Tibial nerve (tissue), 4 donors: ENCODE measurements around the gene GNAQ. TPM values are rescaled to one million over a fixed set of nuclear protein-coding genes. Genes with fewer than 3 reads are reported as not detected.

Experiments
- DNase-seq, 2 donors: peaks; one replicate each; pipeline ENCODE4 v3.0.0-alpha.2; 2019; ENCODE audit warnings: low spot score in 2 of 2
- H3K27ac ChIP-seq, 4 donors: fragments of 200-600 bp; sonication (generic) in 3 of 4; one replicate each; pipeline ENCODE4 v1.5.1; 2017 to 2019; ENCODE audit warnings: mild to moderate bottlenecking in 1 of 4
- H3K27me3 ChIP-seq, 2 donors: fragments of 200-600 bp; sonication (generic) in 1 of 2; one replicate each; pipeline versions ENCODE4 v1.5.1 to v1.6.0; 2017 to 2019
- H3K36me3 ChIP-seq, 3 donors: fragments of 200-600 bp; sonication (generic); one replicate each; pipeline ENCODE4 v1.5.1; 2018 to 2019
- H3K4me1 ChIP-seq, 4 donors: fragments of 200-600 bp; sonication (generic) in 3 of 4; one replicate each; pipeline ENCODE4 v1.5.1; 2017 to 2019
- H3K4me3 ChIP-seq, 4 donors: fragments of 200-600 bp; sonication (generic) in 3 of 4; one replicate each; pipeline ENCODE4 v1.5.1; 2017 to 2019; ENCODE audit warnings: mild to moderate bottlenecking in 1 of 4, moderate library complexity in 1 of 4
- H3K9me3 ChIP-seq, 4 donors: fragments of 200-600 bp; sonication (generic) in 3 of 4; one replicate each; pipeline ENCODE4 v1.5.1; 2017 to 2019
- CTCF ChIP-seq, 5 experiments: fragments of 200-600 bp in 3 of 5; fragments of 450-650 bp in 2 of 5; sonication (generic) in 3 of 5; IDR thresholded peaks; one replicate each; pipeline ENCODE4 v1.5.1; 2016 to 2019; ENCODE audit warnings: antibody characterized with exemption in 5 of 5, mild to moderate bottlenecking in 3 of 5, moderate library complexity in 2 of 5
- EP300 ChIP-seq, 2 donors: sonication (generic); formaldehyde crosslinking; IDR thresholded peaks; one replicate each; pipeline ENCODE4 v1.6.1; 2017; ENCODE audit warnings: antibody characterized with exemption in 2 of 2, mild to moderate bottlenecking in 1 of 2
- POLR2A ChIP-seq, 2 donors: fragments of 450-650 bp; IDR thresholded peaks; one replicate each; pipeline ENCODE4 v1.6.1; 2017; ENCODE audit warnings: antibody characterized with exemption in 2 of 2, mild to moderate bottlenecking in 2 of 2, moderate library complexity in 2 of 2
- WGBS, 2 donors: methylation state at CpG; one replicate each; pipeline ENCODE4 v1.1.5; 2018; 5-methylcytosine and 5-hydroxymethylcytosine counted together
- total RNA-seq, 4 donors: library from RNA; depleted of rRNA; stranded (reverse); fragments of >200 nt; gene quantifications; one replicate each; pipeline ENCODE4 v1.1.0, GENCODE V29; 2016

The GNAQ gene
- total RNA-seq, 4 donors from 2014 or later, result 38.7 to 50.3 (median 41.6) TPM

- DNase-seq, result no peak
- H3K4me1 ChIP-seq, result peaks cover 0 to 34% (median 7%) of the 10 kb centered on the region in 4 donors
- H3K4me3 ChIP-seq, result no peak overlapping the region
- 67 to 74% methylated on average over 2 of the region's 2 CpGs for WGBS, 2 donors
- H3K27me3 ChIP-seq, result no peaks in the 10 kb centered on the region
- H3K27ac ChIP-seq, result peak overlapping the region in 2 of 4 donors; percentile 65 to 77
- TF ChIP-seq POLR2A (IDR thresholded peaks at IDR 0.05) (no peak), CTCF (IDR thresholded peaks at IDR 0.05) (no peak)
- no peaks in the 10 kb centered on the region for H3K36me3 ChIP-seq
- no peaks in the 10 kb centered on the region for H3K9me3 ChIP-seq
These were observed 135.2 kb downstream of the GNAQ start for GRCh38 chr9:77896269-77896937.

GRCh38 chr9:77893706-77894105 is 137.9 kb downstream of the GNAQ start:
- H3K9me3 ChIP-seq, result no peaks in the 10 kb centered on the region
- 95 to 99% methylated on average over 3 of the region's 3 CpGs for WGBS, 2 donors

GRCh38 chr9:77892955-77893514 is 138.6 kb downstream of the GNAQ start:
- 87 to 90% methylated on average over 3 of the region's 3 CpGs for WGBS, 2 donors
- Histone ChIP-seq H3K27ac (no peak overlapping the region), H3K4me1 (peaks cover 0 to 37% (median 5%) of the 10 kb centered on the region in 4 donors), H3K9me3 (no peaks in the 10 kb centered on the region), H3K4me3 (no peak overlapping the region), H3K36me3 (no peaks in the 10 kb centered on the region), H3K27me3 (no peaks in the 10 kb centered on the region)
- no peak for TF ChIP-seq CTCF (IDR thresholded peaks at IDR 0.05)
- TF ChIP-seq EP300 (IDR thresholded peaks at IDR 0.05), result no peak
- TF ChIP-seq POLR2A (IDR thresholded peaks at IDR 0.05), result no peak
- DNase-seq, result no peak

More at GRCh38 chr9:77893706-77894105, 137.9 kb downstream of the GNAQ start:
- TF ChIP-seq EP300 (IDR thresholded peaks at IDR 0.05) (no peak), POLR2A (IDR thresholded peaks at IDR 0.05) (no peak), CTCF (IDR thresholded peaks at IDR 0.05) (no peak)
- Histone ChIP-seq H3K4me1 (peaks cover 0 to 32% (median 5%) of the 10 kb centered on the region in 4 donors), H3K4me3 (no peak overlapping the region), H3K27me3 (no peaks in the 10 kb centered on the region), H3K27ac (no peak overlapping the region), H3K36me3 (no peaks in the 10 kb centered on the region)
- no peak for DNase-seq

- DNase-seq, result no peak
- no peaks in the 10 kb centered on the region for H3K27me3 ChIP-seq
- peak overlapping the region in 1 of 4 donors; percentile 37 for H3K27ac ChIP-seq
- H3K4me3 ChIP-seq, result no peak overlapping the region
- peaks cover 0 to 34% (median 3%) of the 10 kb centered on the region in 4 donors for H3K4me1 ChIP-seq
- TF ChIP-seq EP300 (IDR thresholded peaks at IDR 0.05) (no peak), CTCF (IDR thresholded peaks at IDR 0.05) (no peak), POLR2A (IDR thresholded peaks at IDR 0.05) (no peak)
- H3K36me3 ChIP-seq, result no peaks in the 10 kb centered on the region
- 28 to 30% methylated on average over 1 of the region's 1 CpG for WGBS, 2 donors
- no peaks in the 10 kb centered on the region for H3K9me3 ChIP-seq
These were observed 139.4 kb downstream of the GNAQ start for GRCh38 chr9:77892171-77892570.

GRCh38 chr9:77891128-77891800 is 140.3 kb downstream of the GNAQ start:
- TF ChIP-seq CTCF (IDR thresholded peaks at IDR 0.05) (no peak), POLR2A (IDR thresholded peaks at IDR 0.05) (no peak), EP300 (IDR thresholded peaks at IDR 0.05) (no peak)
- Histone ChIP-seq H3K9me3 (no peaks in the 10 kb centered on the region), H3K36me3 (no peaks in the 10 kb centered on the region), H3K4me3 (no peak overlapping the region), H3K27ac (peak overlapping the region in 1 of 4 donors; percentile 32), H3K27me3 (no peaks in the 10 kb centered on the region), H3K4me1 (peaks cover 0 to 33% (median 0%) of the 10 kb centered on the region in 4 donors)
- DNase-seq, result no peak
- WGBS, 2 donors, result 66 to 69% methylated on average over 8 of the region's 8 CpGs
